SK-N-SH (cell line): ENCODE results near the gene NFATC2IP. TPM values are rescaled to one million over a fixed set of nuclear protein-coding genes. Genes with fewer than 3 reads are reported as not detected.

Experiments
- CTCF ChIA-PET: fragments of 300-600, 350-600 bp; formaldehyde crosslinking; extraction: SDS; loops from one replicate; lab custom pipeline; 2021; lab: Yijun Ruan, JAX
- POLR2A ChIA-PET: fragments of 350-600 bp; sonication (Branson Sonifier 250); formaldehyde crosslinking; extraction: SDS; loops from one replicate; lab custom pipeline; 2020; ENCODE audit warnings: antibody characterized with exemption, inconsistent platforms; lab: Yijun Ruan, JAX
- DNase-seq: peaks from one replicate; pipeline ENCODE4 v3.0.0; 2012
- H2AFZ ChIP-seq: fragments of 200-600 bp; sonication (generic); 2 replicates; pipeline ENCODE4 v1.8.1; 2016; ENCODE audit warnings: antibody characterized with exemption, mild to moderate bottlenecking, low read depth
- H3F3A ChIP-seq: fragments of 200-600 bp; sonication (generic); replicated peaks from 2 replicates; pipeline ENCODE3; 2016; ENCODE audit warnings: antibody characterized with exemption, mild to moderate bottlenecking; ENCODE audit not compliant: insufficient read depth
- H3K27ac ChIP-seq, 2 experiments: fragments of 200-500 bp in 1 of 2; fragments of 200-600 bp in 1 of 2; sonication (Bioruptor generic) in 1 of 2; sonication (generic), shearing (Covaris generic) in 1 of 2; 2 replicates each; pipeline versions ENCODE4 v1.5.1 to v1.6.1; 2014 to 2016; ENCODE audit warnings: low read depth in 2 of 2, inconsistent platforms in 1 of 2, low read length in 1 of 2, mild to moderate bottlenecking in 1 of 2, mixed read lengths in 1 of 2
- H3K27me3 ChIP-seq: fragments of 200-600 bp; sonication (generic), shearing (Covaris generic); 2 replicates; pipeline ENCODE4 v1.6.1; 2016; ENCODE audit warnings: mixed run types; ENCODE audit not compliant: insufficient read depth
- H3K36me3 ChIP-seq, 2 experiments: fragments of 200-500 bp in 1 of 2; fragments of 200-600 bp in 1 of 2; sonication (Bioruptor generic) in 1 of 2; sonication (generic) in 1 of 2; replicated peaks in 1 of 2; 2 replicates each; pipeline versions ENCODE3 to v1.5.1; 2014 to 2016; ENCODE audit warnings: low read length in 1 of 2, mild to moderate bottlenecking in 1 of 2; ENCODE audit not compliant: insufficient read depth in 2 of 2, control insufficient read depth in 1 of 2
- H3K4me1 ChIP-seq, 2 experiments: fragments of 200-500 bp in 1 of 2; fragments of 200-600 bp in 1 of 2; sonication (Bioruptor generic) in 1 of 2; sonication (generic), shearing (Covaris generic) in 1 of 2; 2 replicates each; pipeline versions ENCODE4 v1.5.1 to v1.6.1; 2014 to 2016; ENCODE audit warnings: low read depth in 1 of 2, low read length in 1 of 2, mixed run types in 1 of 2; ENCODE audit not compliant: insufficient read depth in 2 of 2, control insufficient read depth in 1 of 2
- H3K4me2 ChIP-seq: fragments of 200-600 bp; sonication (generic), shearing (Covaris generic); 2 replicates; pipeline ENCODE4 v1.6.1; 2017; ENCODE audit warnings: mixed run types
- H3K4me3 ChIP-seq, 2 experiments: fragments of 200-500 bp in 1 of 2; fragments of 200-600 bp in 1 of 2; sonication (Bioruptor generic) in 1 of 2; sonication (generic), shearing (Covaris generic) in 1 of 2; 2 replicates each; pipeline versions ENCODE4 v1.5.1 to v1.8.1; 2014 to 2016; ENCODE audit warnings: low read depth in 2 of 2, inconsistent platforms in 1 of 2, low read length in 1 of 2, mild to moderate bottlenecking in 1 of 2, mixed read lengths in 1 of 2, moderate library complexity in 1 of 2
- H3K79me2 ChIP-seq: fragments of 200-600 bp; sonication (generic); 2 replicates; pipeline ENCODE4 v1.8.1; 2017; ENCODE audit warnings: mild to moderate bottlenecking; ENCODE audit not compliant: insufficient read depth
- H3K9ac ChIP-seq: fragments of 200-600 bp; sonication (generic); 2 replicates; pipeline ENCODE4 v1.6.1; 2017; ENCODE audit warnings: mixed run types
- H3K9me2 ChIP-seq: fragments of 200-600 bp; sonication (generic); 2 replicates; pipeline ENCODE4 v1.6.1; 2017; ENCODE audit warnings: mixed run types
- H3K9me3 ChIP-seq: fragments of 200-600 bp; sonication (generic); 2 replicates; pipeline ENCODE4 v1.6.1; 2017; ENCODE audit warnings: mixed run types, mild to moderate bottlenecking, moderate library complexity
- H4K20me1 ChIP-seq: fragments of 200-600 bp; sonication (generic); 2 replicates; pipeline ENCODE4 v1.6.1; 2017; ENCODE audit warnings: mild to moderate bottlenecking, mixed run types; ENCODE audit not compliant: insufficient read depth
- CTCF ChIP-seq: fragments of 200-600 bp; sonication (generic); IDR thresholded peaks from 2 replicates; pipeline ENCODE4 v1.6.1; 2017; ENCODE audit warnings: antibody characterized with exemption, mild to moderate bottlenecking, moderate library complexity
- EZH2phosphoT487 ChIP-seq: fragments of 200-600 bp; sonication (generic); IDR thresholded peaks from 2 replicates; pipeline ENCODE4 v1.6.1; 2017; ENCODE audit warnings: low read depth, mixed run types, mild to moderate bottlenecking, antibody characterized with exemption, moderate library complexity, borderline replicate concordance
- FOSL2 ChIP-seq: IDR thresholded peaks from 2 replicates; pipeline ENCODE4 v1.4.0; 2012; ENCODE audit warnings: low read depth, mild to moderate bottlenecking, moderate library complexity, borderline replicate concordance
- GABPA ChIP-seq: IDR thresholded peaks from 2 replicates; pipeline ENCODE4 v1.4.0; 2012; ENCODE audit warnings: low read depth, mild to moderate bottlenecking
- JUND ChIP-seq: IDR thresholded peaks from 2 replicates; pipeline ENCODE4 v1.4.0; 2012
- MAX ChIP-seq: IDR thresholded peaks from 2 replicates; pipeline ENCODE4 v1.4.0; 2012; ENCODE audit warnings: low read depth
- MXI1 ChIP-seq: IDR thresholded peaks from 2 replicates; pipeline ENCODE4 v1.6.1; 2012; ENCODE audit warnings: mild to moderate bottlenecking, low read depth, low read length, improper control_type of control experiment
- NRF1 ChIP-seq: IDR thresholded peaks from 2 replicates; pipeline ENCODE4 v1.6.1; 2012; ENCODE audit warnings: low read depth, mild to moderate bottlenecking, low read length
- PBX3 ChIP-seq: IDR thresholded peaks from 2 replicates; pipeline ENCODE4; 2012
- RFX5 ChIP-seq: IDR thresholded peaks from 2 replicates; pipeline ENCODE4 v1.6.1; 2012; ENCODE audit warnings: mild to moderate bottlenecking, improper control_type of control experiment, low read length
- TAF1 ChIP-seq: IDR thresholded peaks from 2 replicates; pipeline ENCODE4 v1.6.1; 2012; ENCODE audit warnings: low read depth, mild to moderate bottlenecking, low read length, moderate library complexity, borderline replicate concordance
- ZBTB33 ChIP-seq: IDR thresholded peaks from 2 replicates; pipeline ENCODE4 v1.4.0; 2012; ENCODE audit warnings: low read depth, borderline replicate concordance
- WGBS: methylation state at CpG from one replicate; pipeline ENCODE4 v1.1.6; 2017; ENCODE audit warnings: low lambda C conversion rate; 5-methylcytosine and 5-hydroxymethylcytosine counted together
- polyA plus RNA-seq, 3 experiments: library from polyadenylated mRNA; depleted of rRNA; stranded (reverse); fragments of >200 nt; gene quantifications; 2 replicates each; pipeline ENCODE4 v1.2.3, GENCODE V29; 2012

Gene NFATC2IP
- polyA plus RNA-seq, 1 of the 3 experiments (the other 2 are of a cell fraction), result 41.9 TPM

- WGBS, result over 99% methylated on average over 29 of the region's 29 CpGs
- CTCF ChIA-PET, result no interaction called here
These were observed 47.2 kb upstream of the NFATC2IP start for GRCh38 chr16:28903344-28904042.

More at GRCh38 chr16:28903344-28904042, 47.2 kb upstream of the NFATC2IP start:
- no peaks in the 10 kb centered on the region for H3F3A ChIP-seq
- no peak overlapping the region for H3K27ac ChIP-seq
- no peak for DNase-seq
- H3K79me2 ChIP-seq, result no peaks in the 10 kb centered on the region
- no peak overlapping the region for H3K4me3 ChIP-seq
- H3K27me3 ChIP-seq, result no peaks in the 10 kb centered on the region
- TF ChIP-seq NRF1 (no peak), ZBTB33 (no peak), EZH2phosphoT487 (no peak), GABPA (no peak), TAF1 (no peak), PBX3 (no peak), JUND (no peak), MAX (no peak), FOSL2 (no peak), RFX5 (no peak), MXI1 (no peak), CTCF (no peak)
- TF ChIP-seq, all 33 proteins: peak for 0
- no peaks in the 10 kb centered on the region for H4K20me1 ChIP-seq
- no peak overlapping the region for H3K9ac ChIP-seq
- no peaks in the 10 kb centered on the region for H3K4me1 ChIP-seq
- no peaks in the 10 kb centered on the region for H3K9me2 ChIP-seq
- no peaks in the 10 kb centered on the region for H3K9me3 ChIP-seq
- no peak overlapping the region for H2AFZ ChIP-seq
- peaks cover 3 to 6% of the 10 kb centered on the region in 2 experiments for H3K36me3 ChIP-seq
- POLR2A ChIA-PET, result no interaction called here
- no peak overlapping the region for H3K4me2 ChIP-seq
